ENCODE results near the gene RFNG.

RFNG gene

GRCh38 chr17:82031303-82031884 is 20.2 kb downstream of the RFNG start, which contains the start of gene RAC3:
TSS of gene RAC3 (plus strand) at chr17:82031678. CDS start at chr17:82031762, 84 bp downstream.
- Mint-ChIP-seq H3K4me3 (peak within 1 kb of the TSS; percentile 83 to 84 (median 84)), H3K27ac (no peak within 1 kb of the TSS), H3K4me1 (peaks cover 9% of the 10 kb centered on the region), H3K36me3 (ENCODE audit: low read depth) (no peaks in the 10 kb centered on the region), H3K27me3 (ENCODE audit: low read depth) (peaks cover 16% of the 10 kb centered on the region), H3K9me3 (no peaks in the 10 kb centered on the region)
- TF ChIP-seq CTCF (IDR thresholded peaks at IDR 0.05; ENCODE audit: unreplicated experiment in 3 of 3), result no peak

- peaks cover 16% of the 10 kb centered on the region for H3K27me3 Mint-ChIP-seq (ENCODE audit: low read depth)
These were observed 20.9 kb downstream of the RFNG start for GRCh38 chr17:82030470-82031302.

GRCh38 chr17:82029990-82030469 is 21.6 kb downstream of the RFNG start:
- H3K4me1 Mint-ChIP-seq, result peaks cover 2% of the 10 kb centered on the region
- peak overlapping the region in 2 of 3 experiments; percentile 75 to 80 for H3K4me3 Mint-ChIP-seq
- H3K36me3 Mint-ChIP-seq (ENCODE audit: low read depth), result no peaks in the 10 kb centered on the region
- TF ChIP-seq CTCF (IDR thresholded peaks at IDR 0.05; ENCODE audit: unreplicated experiment in 3 of 3), result no peak
- no peak overlapping the region for H3K27ac Mint-ChIP-seq
- H3K27me3 Mint-ChIP-seq (ENCODE audit: low read depth), result peaks cover 14% of the 10 kb centered on the region
- H3K9me3 Mint-ChIP-seq, result no peaks in the 10 kb centered on the region

More at GRCh38 chr17:82030470-82031302, 20.9 kb downstream of the RFNG start:
- peaks cover 9% of the 10 kb centered on the region for H3K4me1 Mint-ChIP-seq
- TF ChIP-seq CTCF (IDR thresholded peaks at IDR 0.05; ENCODE audit: unreplicated experiment in 3 of 3), result peak; percentile 92 to 95 (median 93)
- peak overlapping the region; percentile 83 to 84 (median 84) for H3K4me3 Mint-ChIP-seq
- H3K9me3 Mint-ChIP-seq, result no peaks in the 10 kb centered on the region
- H3K27ac Mint-ChIP-seq, result no peak overlapping the region
- no peaks in the 10 kb centered on the region for H3K36me3 Mint-ChIP-seq (ENCODE audit: low read depth)

GRCh38 chr17:82029391-82029790 is 22.2 kb downstream of the RFNG start:
- Mint-ChIP-seq H3K27ac (no peak overlapping the region), H3K27me3 (ENCODE audit: low read depth) (peaks cover 13% of the 10 kb centered on the region), H3K36me3 (ENCODE audit: low read depth) (no peaks in the 10 kb centered on the region), H3K4me1 (no peaks in the 10 kb centered on the region), H3K4me3 (peak overlapping the region; percentile 75 to 80 (median 76)), H3K9me3 (no peaks in the 10 kb centered on the region)
- no peak for TF ChIP-seq CTCF (IDR thresholded peaks at IDR 0.05; ENCODE audit: unreplicated experiment in 3 of 3)

- Mint-ChIP-seq H3K36me3 (ENCODE audit: low read depth) (no peaks in the 10 kb centered on the region), H3K9me3 (no peaks in the 10 kb centered on the region), H3K27ac (no peak overlapping the region), H3K4me3 (peak overlapping the region; percentile 47 to 80 (median 69)), H3K4me1 (no peaks in the 10 kb centered on the region), H3K27me3 (ENCODE audit: low read depth) (peaks cover 10% of the 10 kb centered on the region)
- TF ChIP-seq CTCF (IDR thresholded peaks at IDR 0.05; ENCODE audit: unreplicated experiment in 3 of 3), result no peak
These were observed 22.6 kb downstream of the RFNG start for GRCh38 chr17:82028966-82029365.

All from nephron (organoid).